NCI-H1105 treated with DMSO at 0.1 percent for 48 hours (cell line): ENCODE data around the gene RRN3.
A peak's percentile ranks its signal among the peaks of the same experiment; 100 is the strongest.
"Not testable (repeated sequence)": the region's sequence is repeated elsewhere in the genome, so short reads cannot be mapped to it uniquely, and the experiment has no call there.

Experiments used
- DNase-seq: peaks from one replicate; lab custom pipeline; 2025; lab: John Stamatoyannopoulos, UW

RRN3 gene

GRCh38 chr16:15093955-15094827, at the start of gene RRN3:
Gene RRN3, minus strand, starts transcription at chr16:15094272. Its CDS starts 39 bp downstream, at chr16:15094233.
- DNase-seq = peak; percentile 87

GRCh38 chr16:15143601-15144091, 49.6 kb upstream of the RRN3 start:
- DNase-seq = not testable (repeated sequence)

- not testable (repeated sequence) for DNase-seq
Observed at GRCh38 chr16:15142891-15143600, 49.0 kb upstream of the RRN3 start.

GRCh38 chr16:15142107-15142890, 48.2 kb upstream of the RRN3 start:
- not testable (repeated sequence) for DNase-seq

- DNase-seq = no peak
Observed at GRCh38 chr16:15141586-15141985, 47.5 kb upstream of the RRN3 start.

GRCh38 chr16:15140444-15141365, 46.6 kb upstream of the RRN3 start:
- DNase-seq = not testable (repeated sequence)

- not testable (repeated sequence) for DNase-seq
Observed at GRCh38 chr16:15137514-15137913, 43.4 kb upstream of the RRN3 start.

- DNase-seq = not testable (repeated sequence)
Observed at GRCh38 chr16:15135483-15136360, 41.6 kb upstream of the RRN3 start.

- DNase-seq = not testable (repeated sequence)
Observed at GRCh38 chr16:15134752-15135482, 40.8 kb upstream of the RRN3 start.

- not testable (repeated sequence) for DNase-seq
Observed at GRCh38 chr16:15133554-15133953, 39.5 kb upstream of the RRN3 start.

GRCh38 chr16:15132719-15133428, 38.8 kb upstream of the RRN3 start:
- not testable (repeated sequence) for DNase-seq

GRCh38 chr16:15130943-15131700, 37.0 kb upstream of the RRN3 start:
- DNase-seq = not testable (repeated sequence)

- not testable (repeated sequence) for DNase-seq
Observed at GRCh38 chr16:15130256-15130932, 36.3 kb upstream of the RRN3 start.

- not testable (repeated sequence) for DNase-seq
Observed at GRCh38 chr16:15127641-15128425, 33.8 kb upstream of the RRN3 start.

- not testable (repeated sequence) for DNase-seq
Observed at GRCh38 chr16:15100372-15100987, 6.4 kb upstream of the RRN3 start.
